ENCODE measurements around the gene HOXC10.
A peak's percentile ranks its signal among the peaks of the same experiment; 100 is the strongest.

Gene HOXC10

GRCh38 chr12:53959314-53959713 lies 25.6 kb upstream of the HOXC10 start:
- ChIA-PET CTCF (interaction anchor here (0.9 to 1.4 kb wide), 4 partner anchors 17 to 242 kb away, joined by 3 to 4 read pairs (median 4); no protein-coding TSS in a partner anchor), POLR2A (no interaction called here)
- H3K4me3 ChIP-seq (ENCODE audit: low read depth, low read length), result no peak overlapping the region
- no peak for TF ChIP-seq CTCF (IDR thresholded peaks at IDR 0.05; ENCODE audit: insufficient read depth, low read length, missing control alignments)
- DNase-seq (ENCODE audit: low read depth, low spot score), result no peak

- ChIA-PET POLR2A (no interaction called here), CTCF (interaction anchor here (1.3 to 1.4 kb wide), 2 partner anchors 16 to 195 kb away, joined by 4 read pairs; no protein-coding TSS in a partner anchor)
- DNase-seq (ENCODE audit: low read depth, low spot score), result no peak
- H3K4me3 ChIP-seq (ENCODE audit: low read depth, low read length), result no peak overlapping the region
- no peak for TF ChIP-seq CTCF (IDR thresholded peaks at IDR 0.05; ENCODE audit: insufficient read depth, low read length, missing control alignments)
Observed at GRCh38 chr12:53960187-53961024, 24.5 kb upstream of the HOXC10 start.

GRCh38 chr12:53961025-53961761 lies 23.8 kb upstream of the HOXC10 start:
- ChIA-PET POLR2A (interaction anchor here (0.6 kb wide), 2 partner anchors 39 to 108 kb away, joined by 4 read pairs; no protein-coding TSS in a partner anchor), CTCF (interaction anchor here (0.9 to 1.6 kb wide), 6 partner anchors 8 to 215 kb away, joined by 3 to 7 read pairs (median 4); no protein-coding TSS in a partner anchor)
- H3K4me3 ChIP-seq (ENCODE audit: low read depth, low read length), result no peak overlapping the region; the same call in 1 of the 2 replicates
- DNase-seq (ENCODE audit: low read depth, low spot score), result no peak
- no peak for TF ChIP-seq CTCF (IDR thresholded peaks at IDR 0.05; ENCODE audit: insufficient read depth, low read length, missing control alignments)

DNA sequence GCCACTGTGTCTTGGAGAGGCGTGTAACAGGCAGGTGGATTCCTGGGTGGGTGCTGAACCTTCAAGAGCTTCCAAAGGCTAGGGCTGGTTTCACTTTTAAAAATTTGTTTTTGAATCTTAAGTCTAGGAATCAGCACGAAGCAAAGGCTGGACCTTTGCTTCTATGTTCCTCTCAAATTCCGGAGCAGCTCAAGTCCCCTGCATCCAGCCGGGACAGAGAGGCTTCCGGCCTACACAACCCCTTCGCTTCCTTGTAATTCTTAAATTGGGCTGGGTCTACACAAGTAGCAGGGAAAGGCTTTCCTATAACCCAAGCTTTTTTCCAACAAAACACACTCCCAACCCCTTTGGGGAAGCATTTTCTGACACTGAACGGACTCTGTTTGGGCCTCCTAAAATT lies 21.9 kb upstream of the HOXC10 start:
- H3K4me3 ChIP-seq (ENCODE audit: low read depth, low read length), result peak overlapping the region; percentile 38
- ChIA-PET CTCF (interaction anchor here (1.0 to 2.0 kb wide), 4 partner anchors 23 to 244 kb away, joined by 3 to 5 read pairs (median 4); partner anchors contain the start of gene HOXC10), POLR2A (no interaction called here)
- TF ChIP-seq CTCF (IDR thresholded peaks at IDR 0.05; ENCODE audit: insufficient read depth, low read length, missing control alignments), result no peak
- no peak for DNase-seq (ENCODE audit: low read depth, low spot score)

DNA sequence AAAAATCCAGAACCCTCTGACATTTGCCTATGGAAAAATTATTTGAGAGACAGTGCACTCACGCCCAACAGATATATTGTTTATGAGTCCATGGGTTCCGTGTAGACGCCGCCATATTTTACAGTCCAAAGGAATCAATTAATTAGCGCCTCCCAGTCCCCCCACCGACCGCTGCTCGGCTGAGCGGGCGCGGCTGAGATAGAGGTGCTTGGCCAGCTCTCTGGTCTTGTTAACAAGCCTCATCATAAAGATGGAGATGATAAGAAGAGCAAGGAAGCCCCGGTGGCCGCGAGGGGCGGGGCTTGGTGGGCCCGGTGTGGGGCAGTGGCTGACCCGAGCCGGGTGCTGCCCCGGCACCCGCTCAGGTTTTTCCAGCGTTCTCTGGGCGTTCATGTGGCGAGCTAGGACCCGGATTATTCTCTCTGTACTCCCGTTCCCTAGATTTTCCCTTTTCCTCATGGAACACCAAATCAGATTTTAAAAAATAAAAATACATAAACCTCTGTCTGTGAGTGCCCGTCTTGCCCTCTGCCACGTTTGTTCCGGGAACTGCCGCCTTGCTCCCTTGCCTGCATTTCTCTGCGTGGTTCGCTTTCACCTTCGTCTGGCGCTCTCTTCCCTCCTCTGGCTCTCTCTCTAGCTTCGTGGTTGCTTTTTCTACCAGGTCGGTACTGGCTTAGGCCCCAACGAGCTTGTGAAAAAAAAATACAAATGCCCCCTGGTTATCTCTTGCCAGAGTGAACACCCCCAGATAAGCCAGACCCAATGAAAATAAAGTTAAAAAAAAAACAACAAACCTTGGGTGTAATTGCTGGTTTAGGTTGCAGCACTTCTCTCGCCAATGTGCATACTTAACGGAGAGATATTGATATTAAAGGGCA lies 21.3 kb upstream of the HOXC10 start:
- TF ChIP-seq CTCF (IDR thresholded peaks at IDR 0.05; ENCODE audit: insufficient read depth, low read length, missing control alignments), result no peak
- peak overlapping the region; percentile 38 for H3K4me3 ChIP-seq (ENCODE audit: low read depth, low read length)
- ChIA-PET POLR2A (interaction anchor here (0.6 kb wide), 1 partner anchor 11 kb away, joined by 4 read pairs; the partner anchor contains the start of gene HOTAIR), CTCF (interaction anchor here (1.0 to 2.0 kb wide), 5 partner anchors 22 to 251 kb away, joined by 3 to 5 read pairs (median 4); partner anchors contain the start of gene HOXC10)
- no peak for DNase-seq (ENCODE audit: low read depth, low spot score)

Data from AG04449 (cell line).